K562 (cell line): Measurements from ENCODE around the gene NUP210. TPM values are rescaled to one million over a fixed set of nuclear protein-coding genes. Genes with fewer than 3 reads are reported as not detected.

ENCODE experiments used
- ETV1 ChIP-seq: fragments of 450-650 bp; conservative IDR thresholded peaks from 2 replicates; pipeline ENCODE4 v1.6.1; 2016; ENCODE audit warnings: missing genetic modification characterization, control low read depth, low read depth, missing compliant biosample characterization
- ETV5 ChIP-seq: sonication (generic); formaldehyde crosslinking; IDR thresholded peaks from 2 replicates; pipeline ENCODE4 v1.4.0; 2020; ENCODE audit warnings: low read depth, mild to moderate bottlenecking, missing genetic modification reagents
- FOXA1 ChIP-seq: fragments of 450-650 bp; IDR thresholded peaks from 2 replicates; pipeline ENCODE4 v1.6.1; 2016; ENCODE audit warnings: mild to moderate bottlenecking, borderline replicate concordance
- FOXP1 ChIP-seq: sonication (generic); formaldehyde crosslinking; IDR thresholded peaks from 2 replicates; pipeline ENCODE4 v1.8.0; 2022; ENCODE audit warnings: mild to moderate bottlenecking, missing genetic modification reagents
- PHF8 ChIP-seq: fragments of 200-600 bp; sonication (generic); IDR thresholded peaks from 2 replicates; pipeline ENCODE4 v1.6.1; 2012; ENCODE audit warnings: mixed run types, mild to moderate bottlenecking, inconsistent platforms, low read length, moderate library complexity, borderline replicate concordance
- RBM39 ChIP-seq: fragments of 200-400 bp; formaldehyde crosslinking; optimal IDR thresholded peaks from 2 replicates; pipeline ENCODE3; 2018; ENCODE audit warnings: low read depth, low read length
- RFX7 ChIP-seq: fragments of 250-450 bp; sonication (Bioruptor Pico); IDR thresholded peaks from 2 replicates; pipeline ENCODE4 v1.5.1; 2021; ENCODE audit warnings: mild to moderate bottlenecking
- RNF2 ChIP-seq: sonication (generic); IDR thresholded peaks from 2 replicates; pipeline ENCODE4 v1.6.1; 2016
- ZC3H8 ChIP-seq: fragments of 450-650 bp; IDR thresholded peaks from 2 replicates; pipeline ENCODE4 v1.6.1; 2017
- ZNF253 ChIP-seq: fragments of 250-450 bp; sonication (Bioruptor Pico); conservative IDR thresholded peaks from 2 replicates; pipeline ENCODE4 v1.6.1; 2021; ENCODE audit warnings: mild to moderate bottlenecking
- ZNF431 ChIP-seq: sonication (generic); formaldehyde crosslinking; IDR thresholded peaks from 2 replicates; pipeline ENCODE4 v1.8.0; 2022; ENCODE audit warnings: mild to moderate bottlenecking, missing genetic modification reagents
- ZNF445 ChIP-seq: fragments of 250-450 bp; sonication (Bioruptor Pico); IDR thresholded peaks from 2 replicates; pipeline ENCODE4 v1.4.0; 2020; ENCODE audit warnings: low read depth, mild to moderate bottlenecking, moderate library complexity
- polyA plus RNA-seq, 8 experiments: library from polyadenylated mRNA; depleted of rRNA in 4 of 8; stranded (reverse) in 5 of 8; unstranded in 3 of 8; fragments of >200 nt; fragmentation: Nextera tagmentation in 2 of 8; fragmentation: Illumina TruSeq in 1 of 8; extraction: Ambion mirVana in 2 of 8; extraction: Trizol in 1 of 8; gene quantifications; 2 replicates each; pipeline versions ENCODE4 v1.2.1 to v1.2.3, GENCODE V29; 2011 to 2014; ENCODE audit warnings: inconsistent platforms in 1 of 8, missing spikeins in 1 of 8
- total RNA-seq, 7 experiments: library from RNA; depleted of rRNA in 6 of 7; stranded (reverse); fragments of >200 nt in 6 of 7; fragmentation: Illumina TruSeq in 2 of 7; extraction: Trizol in 2 of 7; gene quantifications; 2 replicates each; pipeline versions ENCODE4 v1.2.1 to v1.2.3, GENCODE V29; 2011 to 2021; ENCODE audit warnings: low replicate concordance in 1 of 7
- TF ChIP-seq, protein P1 (sequence below): fragments of 250-450 bp; sonication (Bioruptor Pico); IDR thresholded peaks from 2 replicates; pipeline ENCODE4 v1.8.0; 2022; ENCODE audit warnings: moderate library complexity, mild to moderate bottlenecking, inconsistent platforms
- TF ChIP-seq, protein P2 (sequence below): fragments of 200-800 bp; sonication (Bioruptor generic); IDR thresholded peaks from 2 replicates; pipeline ENCODE4 v1.6.1; 2017; ENCODE audit warnings: missing genetic modification characterization, missing compliant biosample characterization
- TF ChIP-seq, protein P3 (sequence below): fragments of 200-800 bp; sonication (Bioruptor generic); IDR thresholded peaks from 2 replicates; pipeline ENCODE4 v1.6.1; 2017; ENCODE audit warnings: missing genetic modification characterization, missing compliant biosample characterization
- TF ChIP-seq, protein P4 (sequence below), 3 experiments: fragments of 200-800 bp in 1 of 3; fragments of 250-450 bp in 1 of 3; fragments of 450-650 bp in 1 of 3; sonication (Bioruptor Pico) in 1 of 3; sonication (Bioruptor generic) in 1 of 3; formaldehyde crosslinking in 1 of 3; IDR thresholded peaks; 2 replicates each; pipeline versions ENCODE4 v1.6.1 to v1.8.0; 2016 to 2022; ENCODE audit warnings: mild to moderate bottlenecking in 2 of 3, missing genetic modification characterization in 2 of 3, missing compliant biosample characterization in 1 of 3, moderate library complexity in 1 of 3
- TF ChIP-seq, protein P5 (sequence below): fragments of 250-450 bp; sonication (Bioruptor Pico); IDR thresholded peaks from 2 replicates; pipeline ENCODE4 v1.5.0; 2021

NUP210 gene
- total and polyA plus RNA-seq, 9 of the 15 experiments (the other 6 are each of a cell fraction or from before 2014, with no cell fraction given): 1.2 to 138 (median 44.0) TPM

DNA sequence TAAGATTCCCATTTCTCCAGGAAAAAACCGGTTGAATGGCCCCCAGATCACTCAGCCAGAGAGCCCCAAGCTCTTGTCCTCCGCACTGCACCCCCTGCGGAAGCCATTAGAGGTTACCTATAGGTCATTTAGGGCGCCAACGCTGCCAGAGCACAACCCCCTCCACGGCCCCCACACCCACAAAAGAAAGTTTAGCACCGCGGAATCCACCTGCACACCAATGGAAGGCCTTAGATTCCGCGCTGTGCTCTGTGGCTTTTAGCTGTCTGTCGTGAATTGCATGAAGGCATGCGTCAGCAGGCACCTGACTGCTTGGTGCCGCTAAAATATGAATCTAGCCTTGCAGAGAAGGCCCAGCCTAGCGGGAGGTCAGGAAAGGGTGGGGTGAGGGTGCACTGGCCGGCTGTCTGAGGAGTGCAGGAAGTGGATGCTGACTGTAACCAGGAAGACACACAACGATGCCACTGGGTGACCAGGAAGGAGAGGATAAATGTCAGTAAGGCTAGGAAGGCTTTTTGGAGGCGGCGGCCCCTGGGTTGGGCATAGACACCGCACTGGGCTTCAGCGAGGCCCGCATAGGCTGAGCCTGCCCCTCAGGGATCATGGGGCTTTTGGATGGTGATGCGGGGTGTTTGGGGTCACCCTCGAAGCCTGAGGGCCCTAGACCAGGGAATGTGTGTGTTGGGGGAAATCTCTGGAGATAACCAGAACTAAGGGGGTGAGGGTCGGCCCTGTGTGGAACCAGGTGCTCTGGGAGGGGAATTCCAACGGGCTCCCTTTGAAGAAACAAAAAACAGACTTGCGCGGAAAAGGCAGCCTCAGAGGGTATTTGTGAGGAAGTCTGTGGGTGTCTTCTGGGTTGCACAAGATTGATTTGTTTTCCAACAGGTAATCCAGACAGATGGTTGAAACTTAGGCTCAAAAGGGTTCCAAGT lies 976 bp upstream of the NUP210 start (continued):
- TF ChIP-seq, protein P1, sequence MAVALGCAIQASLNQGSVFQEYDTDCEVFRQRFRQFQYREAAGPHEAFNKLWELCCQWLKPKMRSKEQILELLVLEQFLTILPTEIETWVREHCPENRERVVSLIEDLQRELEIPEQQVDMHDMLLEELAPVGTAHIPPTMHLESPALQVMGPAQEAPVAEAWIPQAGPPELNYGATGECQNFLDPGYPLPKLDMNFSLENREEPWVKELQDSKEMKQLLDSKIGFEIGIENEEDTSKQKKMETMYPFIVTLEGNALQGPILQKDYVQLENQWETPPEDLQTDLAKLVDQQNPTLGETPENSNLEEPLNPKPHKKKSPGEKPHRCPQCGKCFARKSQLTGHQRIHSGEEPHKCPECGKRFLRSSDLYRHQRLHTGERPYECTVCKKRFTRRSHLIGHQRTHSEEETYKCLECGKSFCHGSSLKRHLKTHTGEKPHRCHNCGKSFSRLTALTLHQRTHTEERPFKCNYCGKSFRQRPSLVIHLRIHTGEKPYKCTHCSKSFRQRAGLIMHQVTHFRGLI (CRISPR knock-in tag): no peak
- TF ChIP-seq ZNF253 (CRISPR knock-in tag) (no peak), RNF2 (peak; percentile 75), ZC3H8 (no peak), ETV5 (CRISPR knock-in tag) (no peak), RBM39 (no peak), FOXP1 (no peak), FOXA1 (no peak), ZNF431 (CRISPR knock-in tag) (no peak), PHF8 (peak; percentile 55; the same call in 1 of the 2 replicates), ZNF445 (CRISPR knock-in tag) (no peak), RFX7 (CRISPR knock-in tag) (0 out of 2 replicates have a peak, but pooled peaks have one; percentile 37), ETV1 (tag) (peak; percentile 87)
- TF ChIP-seq, protein P2, sequence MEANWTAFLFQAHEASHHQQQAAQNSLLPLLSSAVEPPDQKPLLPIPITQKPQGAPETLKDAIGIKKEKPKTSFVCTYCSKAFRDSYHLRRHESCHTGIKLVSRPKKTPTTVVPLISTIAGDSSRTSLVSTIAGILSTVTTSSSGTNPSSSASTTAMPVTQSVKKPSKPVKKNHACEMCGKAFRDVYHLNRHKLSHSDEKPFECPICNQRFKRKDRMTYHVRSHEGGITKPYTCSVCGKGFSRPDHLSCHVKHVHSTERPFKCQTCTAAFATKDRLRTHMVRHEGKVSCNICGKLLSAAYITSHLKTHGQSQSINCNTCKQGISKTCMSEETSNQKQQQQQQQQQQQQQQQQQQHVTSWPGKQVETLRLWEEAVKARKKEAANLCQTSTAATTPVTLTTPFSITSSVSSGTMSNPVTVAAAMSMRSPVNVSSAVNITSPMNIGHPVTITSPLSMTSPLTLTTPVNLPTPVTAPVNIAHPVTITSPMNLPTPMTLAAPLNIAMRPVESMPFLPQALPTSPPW: peak; percentile 61
- TF ChIP-seq, protein P3, sequence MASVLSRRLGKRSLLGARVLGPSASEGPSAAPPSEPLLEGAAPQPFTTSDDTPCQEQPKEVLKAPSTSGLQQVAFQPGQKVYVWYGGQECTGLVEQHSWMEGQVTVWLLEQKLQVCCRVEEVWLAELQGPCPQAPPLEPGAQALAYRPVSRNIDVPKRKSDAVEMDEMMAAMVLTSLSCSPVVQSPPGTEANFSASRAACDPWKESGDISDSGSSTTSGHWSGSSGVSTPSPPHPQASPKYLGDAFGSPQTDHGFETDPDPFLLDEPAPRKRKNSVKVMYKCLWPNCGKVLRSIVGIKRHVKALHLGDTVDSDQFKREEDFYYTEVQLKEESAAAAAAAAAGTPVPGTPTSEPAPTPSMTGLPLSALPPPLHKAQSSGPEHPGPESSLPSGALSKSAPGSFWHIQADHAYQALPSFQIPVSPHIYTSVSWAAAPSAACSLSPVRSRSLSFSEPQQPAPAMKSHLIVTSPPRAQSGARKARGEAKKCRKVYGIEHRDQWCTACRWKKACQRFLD (CRISPR knock-in tag): peak; percentile 88
- TF ChIP-seq, protein P4, sequence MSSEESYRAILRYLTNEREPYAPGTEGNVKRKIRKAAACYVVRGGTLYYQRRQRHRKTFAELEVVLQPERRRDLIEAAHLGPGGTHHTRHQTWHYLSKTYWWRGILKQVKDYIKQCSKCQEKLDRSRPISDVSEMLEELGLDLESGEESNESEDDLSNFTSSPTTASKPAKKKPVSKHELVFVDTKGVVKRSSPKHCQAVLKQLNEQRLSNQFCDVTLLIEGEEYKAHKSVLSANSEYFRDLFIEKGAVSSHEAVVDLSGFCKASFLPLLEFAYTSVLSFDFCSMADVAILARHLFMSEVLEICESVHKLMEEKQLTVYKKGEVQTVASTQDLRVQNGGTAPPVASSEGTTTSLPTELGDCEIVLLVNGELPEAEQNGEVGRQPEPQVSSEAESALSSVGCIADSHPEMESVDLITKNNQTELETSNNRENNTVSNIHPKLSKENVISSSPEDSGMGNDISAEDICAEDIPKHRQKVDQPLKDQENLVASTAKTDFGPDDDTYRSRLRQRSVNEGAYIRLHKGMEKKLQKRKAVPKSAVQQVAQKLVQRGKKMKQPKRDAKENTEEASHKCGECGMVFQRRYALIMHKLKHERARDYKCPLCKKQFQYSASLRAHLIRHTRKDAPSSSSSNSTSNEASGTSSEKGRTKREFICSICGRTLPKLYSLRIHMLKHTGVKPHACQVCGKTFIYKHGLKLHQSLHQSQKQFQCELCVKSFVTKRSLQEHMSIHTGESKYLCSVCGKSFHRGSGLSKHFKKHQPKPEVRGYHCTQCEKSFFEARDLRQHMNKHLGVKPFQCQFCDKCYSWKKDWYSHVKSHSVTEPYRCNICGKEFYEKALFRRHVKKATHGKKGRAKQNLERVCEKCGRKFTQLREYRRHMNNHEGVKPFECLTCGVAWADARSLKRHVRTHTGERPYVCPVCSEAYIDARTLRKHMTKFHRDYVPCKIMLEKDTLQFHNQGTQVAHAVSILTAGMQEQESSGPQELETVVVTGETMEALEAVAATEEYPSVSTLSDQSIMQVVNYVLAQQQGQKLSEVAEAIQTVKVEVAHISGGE (CRISPR knock-in tag; IDR thresholded peaks at IDR 0.05): peak in 1 of 3 experiments; percentile 70; a peak in 2 of 6 replicates
- TF ChIP-seq, protein P5, sequence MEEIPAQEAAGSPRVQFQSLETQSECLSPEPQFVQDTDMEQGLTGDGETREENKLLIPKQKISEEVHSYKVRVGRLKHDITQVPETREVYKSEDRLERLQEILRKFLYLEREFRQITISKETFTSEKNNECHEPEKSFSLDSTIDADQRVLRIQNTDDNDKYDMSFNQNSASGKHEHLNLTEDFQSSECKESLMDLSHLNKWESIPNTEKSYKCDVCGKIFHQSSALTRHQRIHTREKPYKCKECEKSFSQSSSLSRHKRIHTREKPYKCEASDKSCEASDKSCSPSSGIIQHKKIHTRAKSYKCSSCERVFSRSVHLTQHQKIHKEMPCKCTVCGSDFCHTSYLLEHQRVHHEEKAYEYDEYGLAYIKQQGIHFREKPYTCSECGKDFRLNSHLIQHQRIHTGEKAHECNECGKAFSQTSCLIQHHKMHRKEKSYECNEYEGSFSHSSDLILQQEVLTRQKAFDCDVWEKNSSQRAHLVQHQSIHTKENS (CRISPR knock-in tag): no peak
